ENCODE results near the gene RAB3C. TPM values are rescaled to one million over a fixed set of nuclear protein-coding genes. Genes with fewer than 3 reads are reported as not detected.

Gene RAB3C
- total RNA-seq, 1 donor from 2014 or later: 0.92 TPM

DNA sequence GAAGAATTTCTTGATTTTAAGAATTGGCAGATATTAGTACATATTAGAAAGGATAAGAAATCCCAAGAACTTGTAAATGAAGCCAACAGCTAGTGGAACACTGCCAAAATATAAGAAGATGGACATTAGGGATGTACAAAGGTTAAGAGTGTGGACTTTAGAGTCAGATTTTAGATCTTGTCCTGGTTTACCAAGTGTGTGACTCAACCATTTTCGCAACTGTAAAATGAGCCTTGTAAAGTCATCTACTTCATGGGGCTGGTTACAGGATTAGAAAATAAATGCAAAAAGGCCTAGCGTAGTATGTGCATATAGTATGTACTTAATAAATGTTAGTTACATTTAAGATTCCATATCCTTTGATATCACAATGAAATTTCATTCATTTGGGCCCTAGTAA, 260.0 kb downstream of the RAB3C start:
- ATAC-seq: no peak
- intact Hi-C loops (cut with DNase I): no loop called here
- no peak for DNase-seq (ENCODE audit: missing footprints)

DNA sequence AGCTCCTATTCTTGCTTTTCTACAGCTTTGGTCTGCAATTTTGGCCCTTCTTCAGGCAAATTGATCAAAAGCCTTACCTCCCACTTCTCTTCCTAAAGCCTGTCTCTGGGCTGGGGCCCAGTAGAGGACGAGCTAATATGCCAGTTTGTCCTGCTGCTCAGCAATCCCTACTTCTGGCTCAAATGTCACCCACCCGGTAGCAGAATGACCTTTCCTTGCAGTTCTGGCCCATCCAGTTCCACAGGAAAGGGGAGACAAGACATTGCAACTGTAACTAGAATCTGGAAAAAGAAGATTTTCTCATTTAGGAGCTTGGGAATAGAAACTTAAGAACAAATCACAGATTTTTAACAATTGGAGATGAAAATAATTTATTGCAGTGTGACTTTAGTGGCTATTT, 261.5 kb downstream of the RAB3C start:
- no peak for DNase-seq (ENCODE audit: missing footprints)
- intact Hi-C loops (cut with DNase I): no loop called here

DNA sequence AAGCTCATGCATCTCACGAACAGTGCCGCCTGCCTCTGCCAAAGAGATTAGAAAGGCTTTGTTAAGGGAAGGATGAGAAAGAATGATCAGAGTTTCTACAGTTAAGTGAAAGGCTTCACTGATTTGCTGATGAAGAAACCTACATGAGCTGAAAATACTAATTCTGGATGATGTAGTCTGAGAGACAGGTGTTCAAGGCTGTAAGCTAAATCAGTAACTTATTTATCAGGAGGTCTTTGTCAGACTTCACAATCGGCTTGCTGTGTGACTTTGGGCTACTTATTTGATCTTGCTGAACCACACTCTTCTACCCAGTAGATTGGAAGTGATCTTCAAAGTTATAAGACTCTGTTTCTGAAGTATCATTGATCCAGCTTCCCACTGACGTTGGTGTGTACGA, 264.2 kb downstream of the RAB3C start:
- no peak for ATAC-seq
- DNase-seq (ENCODE audit: missing footprints): no peak
- intact Hi-C loops (cut with DNase I): no loop called here

More for the DNA sequence above, 261.5 kb downstream of the RAB3C start:
- no peak for ATAC-seq

DNA sequence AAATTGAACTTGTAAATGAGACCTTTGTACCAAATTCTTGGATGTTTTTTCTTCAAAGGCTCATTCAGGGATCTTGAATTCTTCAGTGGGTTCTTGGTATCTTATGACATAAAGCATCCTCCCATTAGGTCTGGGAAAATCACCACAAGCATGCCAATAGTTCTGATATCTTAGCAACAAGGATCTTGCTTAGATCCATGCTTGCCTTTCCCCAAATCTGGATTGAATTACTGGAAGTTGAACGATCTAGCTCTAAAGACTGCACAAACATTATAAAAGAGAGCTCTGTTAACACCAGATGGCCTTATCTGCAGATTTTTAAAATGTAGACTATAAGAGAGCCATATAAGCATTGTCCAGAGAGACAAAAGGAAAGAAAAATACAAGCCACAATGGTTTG, 266.3 kb downstream of the RAB3C start:
- ATAC-seq: no peak
- intact Hi-C loops (cut with DNase I): no loop called here
- no peak for DNase-seq (ENCODE audit: missing footprints)

DNA sequence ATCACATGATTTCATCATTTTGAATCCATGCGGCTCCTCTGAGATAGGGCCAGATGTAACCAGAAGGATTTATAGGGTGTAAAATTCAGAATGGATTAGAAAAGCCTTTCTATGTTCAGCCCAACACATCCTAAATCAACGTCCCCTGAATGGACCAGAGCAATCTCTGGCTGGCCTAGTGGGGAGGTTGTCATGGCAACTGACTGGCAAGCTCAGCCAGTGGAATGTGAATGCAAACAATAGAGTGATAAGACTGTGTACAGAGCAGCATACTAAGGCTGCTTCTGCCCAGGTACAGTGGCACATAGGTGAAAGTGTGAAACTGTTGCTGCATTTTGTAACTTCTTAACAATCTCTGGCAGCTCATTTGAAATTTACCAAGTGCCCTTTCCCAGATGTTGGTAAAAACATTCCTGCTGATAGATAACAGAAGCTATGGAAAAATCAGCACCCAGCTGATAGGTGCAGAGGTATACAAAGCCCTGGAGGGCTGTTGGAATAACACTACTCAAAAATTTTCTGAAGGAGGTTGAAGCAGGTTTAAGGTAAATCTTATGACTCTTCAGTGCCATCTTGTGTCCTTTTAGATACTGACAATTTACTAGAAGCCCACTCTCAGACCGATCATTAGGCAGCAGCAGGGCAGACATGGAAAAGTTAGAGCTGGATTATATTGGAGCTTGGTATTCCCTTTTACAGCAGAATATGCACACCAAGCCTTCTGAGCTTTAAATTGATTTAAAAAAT, 267.2 kb downstream of the RAB3C start:
- intact Hi-C loops (cut with DNase I): loop anchor here (2.0 kb wide), 1 partner anchor 351 kb away; no protein-coding TSS in a partner anchor
- no peak for DNase-seq (ENCODE audit: missing footprints)
- ATAC-seq: peak; percentile 54

DNA sequence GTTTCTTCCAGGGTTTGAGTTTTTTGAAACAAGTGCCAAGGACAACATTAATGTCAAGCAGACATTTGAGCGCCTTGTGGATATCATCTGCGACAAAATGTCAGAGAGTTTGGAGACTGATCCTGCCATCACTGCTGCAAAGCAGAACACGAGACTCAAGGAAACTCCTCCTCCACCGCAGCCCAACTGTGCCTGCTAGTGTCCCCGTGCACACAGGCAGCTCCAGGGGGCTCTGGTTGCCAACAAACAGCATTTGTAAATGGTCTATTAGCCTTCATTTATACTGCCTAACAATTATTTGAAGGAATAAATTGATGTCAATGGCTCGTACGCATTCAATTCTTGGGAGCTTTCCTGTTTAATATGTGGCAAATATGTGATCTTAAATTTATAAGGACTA, 268.3 kb downstream of the RAB3C start:
- ATAC-seq (no peak), DNase-seq (ENCODE audit: missing footprints) (no peak)
- intact Hi-C loops (cut with DNase I): loop anchor here (2.0 kb wide), 1 partner anchor 352 kb away; no protein-coding TSS in a partner anchor

DNA sequence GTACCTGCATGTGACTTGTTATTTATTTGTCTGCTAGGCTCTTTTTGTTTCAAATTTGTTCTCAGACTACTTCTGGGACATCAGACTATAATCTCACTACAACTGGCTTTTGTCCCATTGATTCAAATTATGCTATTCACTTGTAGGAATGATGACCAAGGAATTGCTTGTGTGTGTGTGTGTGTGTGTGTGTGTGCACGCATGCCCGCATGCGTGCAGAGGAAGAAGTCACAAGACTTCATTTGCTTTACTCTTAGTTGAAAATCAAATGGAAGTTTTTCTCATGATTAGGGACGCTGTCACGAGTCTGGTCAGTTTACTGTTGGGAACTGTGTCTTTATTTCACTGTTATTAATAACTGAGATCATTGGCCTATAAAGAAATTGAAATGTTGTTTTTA, 268.7 kb downstream of the RAB3C start:
- intact Hi-C loops (cut with DNase I): loop anchor here (2.0 kb wide), 1 partner anchor 353 kb away; no protein-coding TSS in a partner anchor
- no peak for DNase-seq (ENCODE audit: missing footprints)
- ATAC-seq: no peak

DNA sequence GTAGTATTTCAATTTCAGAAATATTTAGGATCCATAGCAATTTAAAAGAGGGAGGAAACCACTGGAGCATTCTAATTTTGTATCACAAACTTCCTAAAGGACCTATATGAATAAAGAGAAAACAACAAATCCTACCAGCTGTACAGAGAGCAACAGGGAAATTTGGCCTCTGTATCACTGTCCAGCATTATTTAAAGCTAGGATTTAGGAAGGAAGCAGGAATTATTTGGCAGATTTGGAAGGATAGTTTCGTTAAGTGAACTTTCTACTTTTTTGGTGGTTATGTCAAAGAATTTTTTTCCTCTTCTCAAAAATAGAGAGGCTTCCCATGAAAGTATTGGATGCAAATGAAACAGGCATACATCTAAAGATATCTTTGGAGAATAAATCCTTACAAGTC, 269.7 kb downstream of the RAB3C start:
- intact Hi-C loops (cut with DNase I): no loop called here
- ATAC-seq (no peak), DNase-seq (ENCODE audit: missing footprints) (no peak)

DNA sequence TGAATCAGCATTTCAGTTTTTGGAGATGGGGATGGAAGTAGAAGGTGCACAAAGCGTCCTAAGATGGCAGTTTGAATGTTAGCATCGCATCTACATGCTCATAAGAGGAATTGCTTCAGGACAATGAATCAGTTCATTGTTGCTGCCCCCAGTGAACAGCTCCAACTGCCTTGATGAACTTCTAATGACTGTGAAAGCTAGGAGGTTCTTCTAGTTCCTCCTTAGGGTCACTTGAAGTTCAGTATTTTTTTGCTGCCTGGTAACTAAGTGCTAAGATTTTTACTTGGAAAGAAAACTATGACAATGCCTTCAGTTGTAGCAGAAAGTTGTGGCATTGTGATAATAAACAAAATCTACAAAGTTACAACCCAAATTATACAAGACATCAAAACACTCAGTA, 271.6 kb downstream of the RAB3C start:
- intact Hi-C loops (cut with DNase I): no loop called here
- ATAC-seq (no peak), DNase-seq (ENCODE audit: missing footprints) (no peak)

DNA sequence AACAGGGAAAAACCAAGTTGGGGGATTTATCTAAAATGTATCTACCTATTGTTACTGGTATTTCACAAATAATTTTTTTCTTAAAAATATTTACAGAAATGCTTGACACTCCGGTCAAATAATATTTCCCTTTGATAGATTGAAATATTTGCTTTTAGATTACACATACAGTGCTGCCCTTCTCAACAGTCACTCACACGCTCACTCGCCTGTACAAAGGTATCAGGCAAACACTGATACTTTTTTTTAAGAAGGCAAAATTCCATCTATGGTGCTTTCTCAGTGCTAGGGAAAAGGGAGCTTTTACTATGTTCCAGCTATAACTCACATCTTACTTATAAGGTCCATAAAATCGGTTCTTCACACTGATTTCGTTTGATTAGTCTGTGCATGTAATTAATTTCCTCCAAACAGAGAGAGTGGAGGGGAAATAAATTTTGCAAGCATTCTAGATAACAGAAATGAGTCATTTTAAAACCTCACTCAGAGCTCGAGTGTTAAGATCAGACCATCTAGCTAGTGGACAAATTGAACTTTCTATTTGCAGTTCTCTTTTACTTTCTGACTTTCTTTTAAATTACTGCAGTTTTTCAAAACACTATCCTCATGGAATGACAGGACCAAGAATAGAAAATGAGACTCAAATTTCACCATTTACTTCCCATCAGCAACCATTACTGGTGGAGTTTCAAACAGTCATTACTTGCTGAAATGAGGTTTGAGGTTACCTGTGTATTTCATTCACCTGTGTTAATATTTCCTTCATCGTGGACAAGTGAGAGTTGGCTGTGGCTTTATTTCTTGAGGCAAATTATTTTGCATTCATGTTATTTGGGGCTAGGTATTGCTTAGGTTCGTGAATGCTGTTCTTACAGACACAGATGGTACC, 273.2 kb downstream of the RAB3C start:
- DNase-seq (ENCODE audit: missing footprints) (no peak), ATAC-seq (no peak)
- intact Hi-C loops (cut with DNase I): no loop called here

DNA sequence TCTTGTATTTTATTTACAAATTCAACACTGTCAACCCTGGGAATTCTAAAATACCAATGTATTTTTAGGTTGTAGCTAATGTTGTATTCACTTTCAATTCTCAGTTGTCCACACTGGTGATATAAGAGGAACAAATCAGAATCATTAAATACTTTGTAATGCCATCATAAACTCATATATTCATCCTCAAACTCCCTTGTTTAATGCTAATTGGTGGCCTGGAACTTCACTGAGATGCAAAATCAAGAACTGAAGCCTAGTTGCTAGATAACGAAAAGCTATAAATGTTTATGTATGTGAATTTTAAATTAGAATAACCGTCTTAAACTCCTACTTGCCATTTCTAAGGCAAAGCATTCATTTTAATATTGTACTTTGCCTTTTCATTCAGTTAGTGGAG, 274.7 kb downstream of the RAB3C start:
- intact Hi-C loops (cut with DNase I): no loop called here
- no peak for DNase-seq (ENCODE audit: missing footprints)
- no peak for ATAC-seq

DNA sequence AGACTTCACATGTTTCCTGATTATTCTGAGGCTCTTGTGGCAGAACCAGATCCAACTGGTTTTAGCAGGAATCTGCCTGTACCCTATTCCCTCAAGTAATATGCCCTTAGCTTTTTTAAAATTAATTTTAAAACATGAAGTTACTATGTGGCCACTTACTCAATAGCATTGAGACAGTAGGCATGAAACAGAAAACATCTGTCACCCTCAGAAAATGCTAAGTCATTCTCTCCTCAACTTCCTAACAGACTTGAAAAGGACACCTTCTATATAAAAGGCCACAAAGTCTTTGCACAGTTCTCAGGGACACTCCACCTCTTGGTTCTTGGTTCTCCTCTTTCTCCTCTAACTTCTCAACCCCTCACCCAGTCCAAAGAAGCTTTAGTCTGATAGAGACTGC, 277.8 kb downstream of the RAB3C start:
- DNase-seq (ENCODE audit: missing footprints) (no peak), ATAC-seq (no peak)
- intact Hi-C loops (cut with DNase I): no loop called here

DNA sequence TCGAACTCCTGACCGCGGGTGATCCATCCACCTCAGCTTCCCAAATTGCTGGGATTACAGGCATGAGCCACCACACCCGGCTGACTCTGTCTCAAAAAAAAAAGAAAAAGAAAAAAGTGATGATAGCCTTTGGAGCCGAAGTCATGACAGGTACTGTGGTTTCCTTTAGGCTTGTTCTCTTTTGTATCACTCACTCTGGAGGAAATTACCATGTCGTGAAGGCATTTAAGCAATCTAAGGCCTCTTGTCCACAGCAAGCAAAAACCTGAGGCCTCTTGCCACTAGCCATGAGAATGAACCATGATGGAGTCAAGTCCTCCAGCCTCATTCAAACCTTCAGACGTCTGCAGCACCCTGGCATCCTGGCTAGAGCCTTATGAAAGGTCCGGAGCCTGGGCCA, 286.1 kb downstream of the RAB3C start:
- intact Hi-C loops (cut with DNase I): no loop called here
- ATAC-seq (no peak), DNase-seq (ENCODE audit: missing footprints) (no peak)

DNA sequence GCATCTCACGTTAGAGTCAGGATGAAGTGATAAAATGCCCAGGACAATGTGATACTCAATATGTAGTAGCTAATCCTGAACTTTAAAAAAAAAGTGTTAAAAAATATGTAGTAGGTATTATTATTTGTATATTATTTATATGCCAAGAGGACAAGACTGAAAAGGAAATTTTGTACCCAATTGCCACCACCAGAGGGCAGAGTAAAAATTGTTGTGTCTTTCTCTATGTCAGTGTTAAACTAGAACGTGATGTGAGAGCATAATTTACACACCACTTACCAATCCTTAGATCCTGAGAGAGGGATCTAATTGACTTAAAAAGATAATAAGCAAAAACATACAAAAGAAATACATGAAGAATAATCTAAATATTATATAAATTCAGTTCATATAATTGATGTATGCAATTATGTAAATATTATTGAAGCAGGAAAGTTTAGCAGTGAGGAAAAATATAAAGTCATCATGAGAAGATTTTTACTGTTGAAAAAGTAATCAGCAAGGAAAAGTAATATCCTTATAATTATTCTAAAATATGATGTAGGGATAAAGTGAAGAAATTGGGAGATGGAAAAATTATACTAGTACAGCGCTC, 288.9 kb downstream of the RAB3C start:
- DNase-seq (ENCODE audit: missing footprints): no peak
- ATAC-seq: no peak
- intact Hi-C loops (cut with DNase I): no loop called here

DNA sequence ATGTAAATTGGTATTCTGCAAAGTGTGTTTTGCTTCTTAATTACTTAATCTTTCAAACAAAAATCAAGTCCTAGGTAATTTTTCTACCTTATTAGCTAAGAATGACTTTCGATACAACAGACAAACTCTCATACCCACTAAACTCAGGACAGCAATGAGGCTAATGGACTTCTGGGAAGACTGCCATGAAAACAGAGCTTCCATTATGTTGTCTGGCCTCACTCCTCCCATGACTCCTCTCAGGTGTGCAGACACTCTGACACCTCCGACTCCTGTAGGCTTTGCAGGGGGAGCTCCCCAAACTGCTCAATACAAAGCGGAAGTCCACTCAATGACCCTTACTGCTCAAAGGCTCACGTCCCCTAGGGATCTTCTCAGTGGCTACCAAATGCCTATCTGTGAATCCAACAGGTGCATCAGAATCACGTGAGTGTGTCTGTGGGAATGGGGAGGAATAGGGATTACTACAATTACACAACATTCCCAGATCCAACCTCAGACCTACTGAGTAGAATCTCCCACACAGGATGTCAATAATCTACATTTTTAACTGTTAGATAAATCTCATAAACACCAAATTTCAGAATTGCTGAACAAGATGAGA, 289.9 kb downstream of the RAB3C start:
- DNase-seq (ENCODE audit: missing footprints): no peak
- no peak for ATAC-seq

DNA sequence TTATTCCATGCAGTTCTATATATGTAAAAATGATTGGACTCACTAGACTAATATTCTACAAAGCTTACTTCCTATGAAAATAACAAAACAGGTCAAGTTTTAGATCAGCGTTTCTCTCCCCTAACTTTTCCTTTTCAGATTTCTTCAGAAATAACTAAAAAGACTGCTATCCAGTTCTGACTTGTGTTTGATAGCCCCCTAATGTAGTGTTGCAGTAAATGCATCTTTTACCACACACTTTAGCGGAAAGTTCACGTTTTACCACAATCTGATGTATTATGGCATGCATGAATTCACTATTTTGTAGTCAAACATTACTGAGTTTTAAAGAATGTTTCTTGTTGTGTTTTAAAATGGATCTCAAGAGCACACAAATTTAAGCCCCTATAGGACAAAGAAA, 292.7 kb downstream of the RAB3C start:
- intact Hi-C loops (cut with DNase I): no loop called here
- DNase-seq (ENCODE audit: missing footprints): no peak
- ATAC-seq: no peak

More for the DNA sequence above, 289.9 kb downstream of the RAB3C start:
- intact Hi-C loops (cut with DNase I): no loop called here

DNA sequence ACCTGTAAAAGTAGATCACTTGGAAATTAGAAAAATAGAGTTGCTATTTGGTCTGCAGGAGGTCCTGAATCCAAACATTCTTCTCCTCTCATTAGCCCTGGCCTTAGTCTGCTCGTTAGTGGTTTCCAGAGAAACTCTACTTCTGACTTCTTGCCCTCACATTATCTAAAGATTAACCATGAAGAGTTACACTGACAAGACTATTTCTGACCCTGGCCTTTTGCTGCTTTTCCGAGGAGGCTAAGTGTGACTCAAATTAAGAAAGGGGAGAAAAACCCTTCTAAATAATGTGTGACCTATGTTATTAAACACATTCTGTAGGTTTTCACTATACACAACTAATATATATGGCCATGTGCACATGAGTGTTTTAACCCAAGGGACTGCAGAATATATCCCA, 302.4 kb downstream of the RAB3C start:
- DNase-seq (ENCODE audit: missing footprints): no peak
- ATAC-seq: no peak
- intact Hi-C loops (cut with DNase I): loop anchor here (10.0 kb wide), 1 partner anchor 480 kb away; no protein-coding TSS in a partner anchor

DNA sequence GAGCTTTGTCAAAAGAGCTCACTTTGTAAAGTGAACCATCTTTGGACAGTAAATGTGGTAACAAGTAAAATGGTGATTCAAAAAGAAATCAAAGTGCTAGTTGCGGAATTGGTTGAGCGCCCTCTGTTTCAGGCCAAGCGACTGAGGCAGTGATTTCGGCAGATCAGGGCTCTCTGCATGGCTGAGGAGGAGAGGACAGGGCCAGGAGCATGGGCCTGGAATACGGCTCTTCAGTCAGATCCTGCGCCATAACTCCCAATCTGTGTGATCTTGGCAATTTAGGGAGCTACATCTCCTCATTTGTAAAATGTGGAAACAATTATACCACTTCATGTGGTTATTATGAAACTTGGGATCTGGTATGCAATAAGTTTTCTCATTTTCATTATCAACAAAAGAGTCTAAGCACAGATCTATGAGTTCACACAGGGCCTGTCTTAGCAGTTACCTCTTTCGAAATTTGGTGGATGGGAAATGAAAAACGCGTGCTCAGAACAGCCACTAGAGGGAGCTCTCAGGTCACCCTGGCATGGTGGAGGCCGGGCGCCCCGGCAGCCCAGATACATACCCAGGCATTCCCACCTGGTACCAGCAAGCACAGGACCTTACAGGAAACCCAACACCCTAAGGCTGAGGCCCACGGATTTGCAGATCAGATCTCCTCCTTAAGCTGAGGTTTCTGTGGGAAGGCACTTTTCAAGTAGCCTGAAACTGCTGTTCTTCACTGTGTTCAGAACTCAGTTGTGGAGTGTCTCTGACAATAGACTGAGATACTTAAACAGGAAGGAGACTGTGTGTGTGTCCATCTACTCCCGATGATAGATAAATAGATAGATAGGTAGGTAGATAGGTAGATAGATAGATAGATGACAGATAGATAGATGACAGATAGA, 303.7 kb downstream of the RAB3C start:
- DNase-seq (ENCODE audit: missing footprints): peak; percentile 75
- intact Hi-C loops (cut with DNase I): loop anchor here (10.0 kb wide), 1 partner anchor 478 kb away; no protein-coding TSS in a partner anchor
- peak; percentile 43 for ATAC-seq
